ENCODE data around the gene LBHD1. TPM values are rescaled to one million over a fixed set of nuclear protein-coding genes. Genes with fewer than 3 reads are reported as not detected.

LBHD1 gene
- total RNA-seq, 2 experiments from 2014 or later: 9.3 to 22.3 TPM

DNA sequence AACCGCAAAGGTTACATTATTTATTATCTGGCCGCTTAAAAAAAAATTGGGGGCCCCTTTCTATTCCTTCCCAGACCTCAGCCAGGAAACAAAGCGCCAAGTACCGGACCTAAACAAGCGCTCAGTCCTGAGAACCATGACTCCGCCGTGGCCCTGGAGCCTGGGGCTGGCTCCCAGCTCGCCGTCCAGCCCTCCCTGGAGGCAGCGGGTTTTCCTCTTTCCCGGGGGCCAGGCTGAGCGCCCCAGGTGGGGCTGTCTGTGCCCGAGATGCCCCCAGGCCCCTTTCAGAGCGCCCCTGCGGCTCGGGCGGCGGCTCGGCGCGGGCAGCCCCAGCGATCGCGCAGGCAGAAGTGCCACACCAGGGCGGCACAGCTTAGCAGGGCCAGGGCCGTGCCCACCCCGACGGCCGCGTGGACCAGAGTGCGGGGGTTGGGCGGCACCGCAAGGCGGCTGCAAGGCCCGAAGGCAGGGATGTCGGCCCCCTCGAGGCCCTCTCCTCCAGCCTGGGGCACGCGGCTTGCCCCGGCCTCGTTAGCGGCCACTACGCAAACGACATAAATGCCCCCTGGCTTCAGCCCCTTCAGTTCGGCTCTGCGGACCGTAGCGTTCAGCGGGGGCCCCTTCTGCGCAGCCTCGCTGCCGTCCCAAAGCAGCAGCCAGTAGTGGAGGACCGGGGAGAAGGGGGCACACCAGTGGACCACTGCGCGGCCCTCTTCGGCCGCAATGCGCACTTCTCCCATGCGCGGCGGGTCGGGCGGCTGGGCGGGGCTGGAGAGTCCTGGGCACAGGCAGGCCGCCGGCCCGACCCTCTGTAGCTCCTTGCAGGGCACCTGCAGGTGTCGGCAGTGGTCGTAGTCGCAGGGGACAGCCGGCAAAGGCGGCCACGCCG lies 15.7 kb upstream of the LBHD1 start:
- CTCF ChIA-PET (ENCODE audit: unreplicated experiment): no interaction called here
- Histone ChIP-seq H3K79me2 (ENCODE audit: insufficient read depth, low read depth, low read length) (no peaks in the 10 kb centered on the region), H3K4me2 (ENCODE audit: low read length) (no peak overlapping the region)

GRCh38 chr11:62682518-62682917 lies 10.5 kb upstream of the LBHD1 start:
- POLR2A ChIA-PET: no interaction called here
- no peaks in the 10 kb centered on the region for H3K9me3 ChIP-seq (ENCODE audit: low read length)
- no TSS peak for BruUV-seq (replicated peaks)
- TF ChIP-seq EZH2phosphoT487 (IDR thresholded peaks at IDR 0.05; ENCODE audit: borderline replicate concordance, low read depth, low read length): no peak
- TF ChIP-seq CTCF (conservative IDR thresholded peaks at IDR 0.05; ENCODE audit: low read length): no peak
- peaks cover under 1% of the 10 kb centered on the region; the same call in 1 of the 2 replicates for H3K36me3 ChIP-seq (ENCODE audit: insufficient read depth, low read length)
- no peak overlapping the region for H3K27ac ChIP-seq (ENCODE audit: low read depth, low read length, poor library complexity, severe bottlenecking)
- peaks cover 24% of the 10 kb centered on the region for H3K4me1 ChIP-seq (ENCODE audit: insufficient read depth, low read length, poor library complexity, severe bottlenecking)
- no peak overlapping the region for H2AFZ ChIP-seq (ENCODE audit: low read length)
- no peak overlapping the region for H3K4me2 ChIP-seq (ENCODE audit: low read length)
- CTCF ChIA-PET (ENCODE audit: unreplicated experiment): interaction anchor here (1.0 kb wide), 1 partner anchor 71 kb away, joined by 5 read pairs; the partner anchor contains the start of gene ZBTB3
- H3K4me3 ChIP-seq (ENCODE audit: low read depth, low read length, poor library complexity, severe bottlenecking): no peak overlapping the region
- H4K20me1 ChIP-seq (ENCODE audit: insufficient read depth, low read length): no peaks in the 10 kb centered on the region
- intact Hi-C loops (cut with micrococcal nuclease; ENCODE audit: unreplicated experiment): no loop called here
- no peak for DNase-seq (ENCODE audit: low spot score)
- H3K9me2 ChIP-seq (ENCODE audit: insufficient read depth, low read length): no peaks in the 10 kb centered on the region
- peaks cover 14% of the 10 kb centered on the region; the same call in 1 of the 2 replicates for H3K79me2 ChIP-seq (ENCODE audit: insufficient read depth, low read depth, low read length)

More for the DNA sequence above, 15.7 kb upstream of the LBHD1 start:
- TF ChIP-seq CTCF (conservative IDR thresholded peaks at IDR 0.05; ENCODE audit: low read length): no peak
- no TSS peak for BruUV-seq (replicated peaks)
- H3K9me2 ChIP-seq (ENCODE audit: insufficient read depth, low read length): no peaks in the 10 kb centered on the region
- no peak overlapping the region for H2AFZ ChIP-seq (ENCODE audit: low read length)
- POLR2A ChIA-PET: interaction anchor here (1.9 kb wide), 1 partner anchor 40 kb away, joined by 4 read pairs; the partner anchor contains the start of gene HNRNPUL2
- intact Hi-C loops (cut with micrococcal nuclease; ENCODE audit: unreplicated experiment): no loop called here
- peaks cover 35% of the 10 kb centered on the region for H3K36me3 ChIP-seq (ENCODE audit: insufficient read depth, low read length)
- no peak for DNase-seq (ENCODE audit: low spot score)
- no peaks in the 10 kb centered on the region for H4K20me1 ChIP-seq (ENCODE audit: insufficient read depth, low read length)
- H3K9me3 ChIP-seq (ENCODE audit: low read length): no peaks in the 10 kb centered on the region
- H3K4me3 ChIP-seq (ENCODE audit: low read depth, low read length, poor library complexity, severe bottlenecking): no peak overlapping the region
- H3K4me1 ChIP-seq (ENCODE audit: insufficient read depth, low read length, poor library complexity, severe bottlenecking): no peaks in the 10 kb centered on the region
- no peak overlapping the region for H3K27ac ChIP-seq (ENCODE audit: low read depth, low read length, poor library complexity, severe bottlenecking)
